Lung (tissue), 12 donors: ENCODE data around the gene NOC2L. TPM values are rescaled to one million over a fixed set of nuclear protein-coding genes. Genes with fewer than 3 reads are reported as not detected.

Experiments
- ATAC-seq: fragments of 200-7000 bp; cut with Tn5 transposase; one replicate; pipeline ENCODE4 v1.9.1; 2020; ENCODE audit warnings: moderate number of reproducible peaks; ENCODE audit not compliant: insufficient read depth, low FRiP score
- DNase-seq, 3 donors: peaks; one replicate each; pipeline ENCODE4 v3.0.0-alpha.2; 2013 to 2017
- H3K27ac ChIP-seq, 2 donors: one replicate each; pipeline ENCODE4 v1.5.1; 2013; ENCODE audit warnings: mild to moderate bottlenecking in 2 of 2, moderate library complexity in 2 of 2, control low read depth in 1 of 2, inconsistent platforms in 1 of 2, low read depth in 1 of 2, low read length in 1 of 2
- H3K27me3 ChIP-seq, 3 donors: one replicate each; pipeline ENCODE4 v1.5.1; 2013; ENCODE audit warnings: low read length in 2 of 3; ENCODE audit not compliant: control insufficient read depth in 3 of 3, insufficient read depth in 3 of 3
- H3K36me3 ChIP-seq, 4 donors: one replicate each; pipeline ENCODE4 v1.5.1; 2013; ENCODE audit warnings: low read length in 4 of 4, mild to moderate bottlenecking in 1 of 4, moderate library complexity in 1 of 4; ENCODE audit not compliant: control insufficient read depth in 4 of 4, insufficient read depth in 4 of 4
- H3K4me1 ChIP-seq, 5 donors: one replicate each; pipeline ENCODE4 v1.5.1; 2013; ENCODE audit warnings: low read length in 5 of 5, mild to moderate bottlenecking in 2 of 5, moderate library complexity in 1 of 5; ENCODE audit not compliant: control insufficient read depth in 5 of 5, insufficient read depth in 5 of 5
- H3K4me3 ChIP-seq: one replicate; pipeline ENCODE4 v1.5.1; 2013; ENCODE audit warnings: mild to moderate bottlenecking, control low read depth, moderate library complexity
- H3K9ac ChIP-seq, 2 donors: one replicate each; pipeline ENCODE4 v1.5.1; 2013; ENCODE audit warnings: low read length in 2 of 2, control low read depth in 1 of 2; ENCODE audit not compliant: insufficient read depth in 1 of 2
- H3K9me3 ChIP-seq, 4 donors: one replicate each; pipeline ENCODE4 v1.5.1; 2013; ENCODE audit warnings: low read length in 3 of 4, mild to moderate bottlenecking in 1 of 4, moderate library complexity in 1 of 4; ENCODE audit not compliant: control insufficient read depth in 4 of 4, insufficient read depth in 3 of 4
- CTCF ChIP-seq: IDR thresholded peaks from 2 replicates; pipeline ENCODE4 v1.5.1; 2012; ENCODE audit warnings: mild to moderate bottlenecking; ENCODE audit errors: control extremely low read depth, extremely low read depth
- WGBS, 2 donors: extraction: QIAGEN DNeasy Blood & Tissue Kit; methylation state at CpG; one replicate each; pipeline ENCODE4 v1.1.7; 2013; 5-methylcytosine and 5-hydroxymethylcytosine counted together
- polyA plus RNA-seq, 2 donors: library from polyadenylated mRNA; stranded (reverse); fragments of 200-250 nt; gene quantifications; one replicate each; pipeline ENCODE4 v1.2.1, GENCODE V29; 2013
- total RNA-seq, 2 donors: library from RNA; depleted of rRNA in 1 of 2; stranded (reverse); fragments of >200 nt in 1 of 2; gene quantifications; one replicate each; pipeline ENCODE4 v1.2.1, GENCODE V29; 2014 to 2021
- donor health status: control.
- donor health status: control.
- donor health status: Bipolar disorder and iron deficiency.
- donor health status: healthy.
- donor health status: DM: yes; HTN: yes; CAD: no.

The NOC2L gene
- total and polyA plus RNA-seq, 4 donors, result 39.0 to 86.6 (median 67.7) TPM

- peaks cover 0 to 54% (median 5%) of the 10 kb centered on the region in 5 donors for H3K4me1 ChIP-seq
- whole genome bisulfite sequencing, 2 donors, result 57 to 58% methylated on average over 15 of the region's 15 CpGs
- H3K9me3 ChIP-seq, result no peaks in the 10 kb centered on the region
- H3K36me3 ChIP-seq, result no peaks in the 10 kb centered on the region
- ATAC-seq, result no peak
- no peak for TF ChIP-seq CTCF
- H3K4me3 ChIP-seq, result no peak overlapping the region
- no peak overlapping the region for H3K9ac ChIP-seq
- H3K27me3 ChIP-seq, result peaks cover 0 to 10% (median 0%) of the 10 kb centered on the region in 3 donors
- no peak overlapping the region for H3K27ac ChIP-seq
- DNase-seq, result peak in 1 of 3 donors; percentile 13
Measured at GRCh38 chr1:911875-912739, 46.9 kb downstream of the NOC2L start.

DNA sequence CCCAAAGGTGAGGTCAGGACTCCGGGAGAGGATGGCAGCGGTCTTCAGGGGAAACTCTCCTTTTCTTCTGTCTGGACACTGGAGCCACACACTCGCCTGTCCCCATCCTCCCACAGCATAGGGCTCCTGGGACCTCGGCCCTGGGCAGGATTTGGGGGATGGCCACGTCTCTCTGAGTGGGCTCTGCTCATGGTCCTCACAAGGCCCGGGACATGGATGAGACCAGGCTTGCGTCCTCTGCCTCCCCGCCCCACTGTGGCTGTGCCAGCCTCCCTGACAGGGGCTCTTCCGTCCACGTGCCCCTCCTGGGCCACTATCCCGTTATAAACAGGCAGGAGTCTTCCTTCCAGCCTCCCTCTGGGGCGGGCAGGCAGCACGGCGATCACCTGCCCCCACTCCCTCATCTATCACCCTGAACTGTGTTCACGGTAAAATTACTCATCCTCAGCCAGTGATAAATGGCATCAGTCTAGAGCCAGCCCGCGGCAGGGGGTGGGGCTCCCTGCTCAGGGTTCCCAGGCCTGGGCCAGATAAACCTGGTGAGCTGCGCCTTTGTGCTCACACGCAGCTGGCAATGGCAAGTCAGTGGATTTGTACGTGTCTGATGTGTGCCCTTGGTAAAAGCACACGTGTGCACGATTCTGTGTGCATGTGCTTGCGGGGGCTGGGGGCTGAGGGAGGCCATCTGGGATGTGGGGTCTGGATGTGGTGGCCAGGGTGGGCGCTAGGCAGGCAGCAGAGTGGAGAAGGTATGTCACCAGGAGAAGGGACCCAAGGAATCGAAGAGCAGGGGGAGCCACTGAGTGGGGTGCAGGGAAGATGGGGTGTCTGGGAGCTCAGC, 48.0 kb downstream of the NOC2L start:
- TF ChIP-seq CTCF, result no peak
- DNase-seq, result no peak
- no peak for ATAC-seq
- Histone ChIP-seq H3K27me3 (peaks cover 0 to 10% (median 0%) of the 10 kb centered on the region in 3 donors), H3K4me3 (no peak overlapping the region), H3K27ac (no peak overlapping the region), H3K9me3 (no peaks in the 10 kb centered on the region), H3K9ac (no peak overlapping the region), H3K4me1 (peaks cover 0 to 54% (median 8%) of the 10 kb centered on the region in 5 donors), H3K36me3 (no peaks in the 10 kb centered on the region)
- 59 to 72% methylated on average over 25 of the region's 25 CpGs for WGBS, 2 donors

- no peak for DNase-seq
- no peak for ATAC-seq
- no peaks in the 10 kb centered on the region for H3K36me3 ChIP-seq
- no peak overlapping the region for H3K27ac ChIP-seq
- no peak overlapping the region for H3K4me3 ChIP-seq
- H3K9me3 ChIP-seq, result no peaks in the 10 kb centered on the region
- peaks cover 0 to 54% (median 4%) of the 10 kb centered on the region in 5 donors for H3K4me1 ChIP-seq
- no peak for TF ChIP-seq CTCF
- no peak overlapping the region for H3K9ac ChIP-seq
- whole genome bisulfite sequencing, 2 donors, result 25 to 28% methylated on average over 26 to 29 of the region's 29 CpGs
- H3K27me3 ChIP-seq, result peaks cover 0 to 8% (median 0%) of the 10 kb centered on the region in 3 donors
Measured at GRCh38 chr1:910311-910880, 48.7 kb downstream of the NOC2L start.
